Activated CD4-positive, alpha-beta T cell treated with anti-CD3 and anti-CD28 coated beads, Interleukin-2, Interleukin-4, amounts not matched to agents 100 ng/mL and 50 ng/mL, durations not matched to agents 16 hours and 8 hours (primary cell): Measurements from ENCODE around the gene ERMN.
A peak's percentile ranks its signal among the peaks of the same experiment; 100 is the strongest.
"Not testable (repeated sequence)": the region's sequence is repeated elsewhere in the genome, so short reads cannot be mapped to it uniquely, and the experiment has no call there.

Experiments used
- DNase-seq: peaks from one replicate; pipeline ENCODE4 v3.0.0-alpha.2; 2020; ENCODE audit warnings: low spot score

The ERMN gene

GRCh38 chr2:157325786-157326185, at the start of gene ERMN:
TSS of gene ERMN (minus strand) at chr2:157325824. CDS start at chr2:157325642, 182 bp downstream.
- no peak for DNase-seq

GRCh38 chr2:157375384-157375783, 49.8 kb upstream of the ERMN start:
- DNase-seq: no peak

GRCh38 chr2:157368508-157368907, 42.9 kb upstream of the ERMN start:
- DNase-seq: not testable (repeated sequence)

GRCh38 chr2:157367704-157368103, 42.1 kb upstream of the ERMN start:
- no peak for DNase-seq

GRCh38 chr2:157364257-157364974, 38.8 kb upstream of the ERMN start:
- no peak for DNase-seq

- no peak for DNase-seq
These were observed 38.0 kb upstream of the ERMN start for GRCh38 chr2:157363612-157364101.

- no peak for DNase-seq
These were observed 37.0 kb upstream of the ERMN start for GRCh38 chr2:157362627-157363026.

GRCh38 chr2:157361526-157361925, 35.9 kb upstream of the ERMN start:
- DNase-seq: no peak

- no peak for DNase-seq
These were observed 34.0 kb upstream of the ERMN start for GRCh38 chr2:157359628-157360027.

- no peak for DNase-seq
These were observed 30.0 kb upstream of the ERMN start for GRCh38 chr2:157355618-157356017.

GRCh38 chr2:157349949-157350515, 24.4 kb upstream of the ERMN start:
- DNase-seq: no peak

- no peak for DNase-seq
These were observed 22.8 kb upstream of the ERMN start for GRCh38 chr2:157348291-157348921.

GRCh38 chr2:157345647-157346389, 20.2 kb upstream of the ERMN start:
- DNase-seq: no peak

GRCh38 chr2:157341381-157341780, 15.8 kb upstream of the ERMN start:
- not testable (repeated sequence) for DNase-seq

- no peak for DNase-seq
These were observed 14.5 kb upstream of the ERMN start for GRCh38 chr2:157339965-157340655.

- no peak for DNase-seq
These were observed 12.4 kb upstream of the ERMN start for GRCh38 chr2:157337978-157338377.

GRCh38 chr2:157336137-157337010, 10.8 kb upstream of the ERMN start:
- peak; percentile 55 for DNase-seq

GRCh38 chr2:157334797-157335196, 9.2 kb upstream of the ERMN start:
- no peak for DNase-seq

- DNase-seq: no peak
These were observed 8.7 kb upstream of the ERMN start for GRCh38 chr2:157334335-157334734.

GRCh38 chr2:157333304-157334047, 7.9 kb upstream of the ERMN start:
- DNase-seq: no peak
